ENCODE measurements around the gene TNIP3.

The TNIP3 gene

DNA sequence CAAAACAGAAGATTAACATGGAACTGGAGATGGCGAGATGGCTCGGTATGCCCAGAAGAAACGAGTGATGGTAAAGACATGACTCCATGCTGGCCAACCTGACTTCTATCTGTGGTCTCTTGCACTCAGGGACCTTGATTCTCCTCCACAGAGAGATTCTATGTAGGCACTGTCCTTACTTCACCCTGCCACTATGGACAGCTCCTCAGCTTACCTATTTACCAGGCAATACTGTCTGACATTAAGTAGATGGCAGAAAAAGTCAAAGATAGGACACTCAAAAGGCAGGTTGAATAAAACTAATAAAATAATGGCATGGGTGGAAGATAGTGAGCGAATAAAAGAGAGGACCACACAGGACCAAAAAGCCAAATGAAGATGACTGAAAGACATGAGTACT, 56.6 kb downstream of the TNIP3 start:
- Histone ChIP-seq H3K9me3 (no peaks in the 10 kb centered on the region), H3K4me1 (no peaks in the 10 kb centered on the region), H3K36me3 (no peaks in the 10 kb centered on the region), H3K27me3 (no peaks in the 10 kb centered on the region), H3K4me3 (no peak overlapping the region), H3K27ac (no peak overlapping the region)
- intact Hi-C loops (cut with DNase I; ENCODE audit: low total_unique reads) = no loop called here
- DNase-seq = no peak
- TF ChIP-seq, protein P1, sequence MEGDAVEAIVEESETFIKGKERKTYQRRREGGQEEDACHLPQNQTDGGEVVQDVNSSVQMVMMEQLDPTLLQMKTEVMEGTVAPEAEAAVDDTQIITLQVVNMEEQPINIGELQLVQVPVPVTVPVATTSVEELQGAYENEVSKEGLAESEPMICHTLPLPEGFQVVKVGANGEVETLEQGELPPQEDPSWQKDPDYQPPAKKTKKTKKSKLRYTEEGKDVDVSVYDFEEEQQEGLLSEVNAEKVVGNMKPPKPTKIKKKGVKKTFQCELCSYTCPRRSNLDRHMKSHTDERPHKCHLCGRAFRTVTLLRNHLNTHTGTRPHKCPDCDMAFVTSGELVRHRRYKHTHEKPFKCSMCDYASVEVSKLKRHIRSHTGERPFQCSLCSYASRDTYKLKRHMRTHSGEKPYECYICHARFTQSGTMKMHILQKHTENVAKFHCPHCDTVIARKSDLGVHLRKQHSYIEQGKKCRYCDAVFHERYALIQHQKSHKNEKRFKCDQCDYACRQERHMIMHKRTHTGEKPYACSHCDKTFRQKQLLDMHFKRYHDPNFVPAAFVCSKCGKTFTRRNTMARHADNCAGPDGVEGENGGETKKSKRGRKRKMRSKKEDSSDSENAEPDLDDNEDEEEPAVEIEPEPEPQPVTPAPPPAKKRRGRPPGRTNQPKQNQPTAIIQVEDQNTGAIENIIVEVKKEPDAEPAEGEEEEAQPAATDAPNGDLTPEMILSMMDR (IDR thresholded peaks at IDR 0.05) = no peak

DNA sequence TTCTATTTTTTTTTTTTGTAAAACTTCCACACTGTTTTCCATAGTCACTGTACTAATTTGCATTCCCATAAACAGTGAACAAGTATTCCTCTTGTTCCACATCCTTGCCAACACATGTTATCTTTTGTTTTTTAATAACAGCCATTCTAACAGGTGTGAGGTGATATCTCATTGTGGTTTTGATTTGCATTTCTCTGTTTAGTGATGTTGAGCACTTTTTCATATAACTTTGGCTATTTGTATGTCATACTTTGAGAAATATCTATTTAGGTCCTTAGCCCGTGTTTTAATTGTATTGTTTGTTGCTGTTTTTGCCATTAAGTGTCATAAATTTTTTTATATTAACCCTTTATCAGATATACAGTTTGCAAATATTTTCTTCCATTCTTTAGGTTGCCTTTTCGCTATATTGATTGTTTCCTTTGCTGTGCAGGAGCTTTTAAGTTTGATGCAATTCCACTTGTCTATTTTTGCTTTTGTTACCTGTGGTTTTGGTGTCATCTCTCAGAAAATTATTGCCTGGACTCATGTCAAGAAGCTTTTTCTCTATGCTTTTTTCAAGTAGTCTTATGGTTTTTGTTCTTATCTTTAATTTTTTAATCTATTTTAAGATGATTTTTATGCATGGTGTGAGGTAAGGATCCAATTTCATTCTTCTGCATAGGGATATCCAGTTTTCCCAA, 63.9 kb downstream of the TNIP3 start:
- H3K27me3 ChIP-seq = no peaks in the 10 kb centered on the region
- intact Hi-C loops (cut with DNase I; ENCODE audit: low total_unique reads) = loop anchor here (5.0 kb wide), 1 partner anchor 943 kb away; no protein-coding TSS in a partner anchor
- DNase-seq = no peak
- H3K4me3 ChIP-seq = no peak overlapping the region
- H3K9me3 ChIP-seq = no peaks in the 10 kb centered on the region
- H3K36me3 ChIP-seq = no peaks in the 10 kb centered on the region
- TF ChIP-seq, protein P1 (IDR thresholded peaks at IDR 0.05) = no peak
- H3K27ac ChIP-seq = no peak overlapping the region
- no peaks in the 10 kb centered on the region for H3K4me1 ChIP-seq

DNA sequence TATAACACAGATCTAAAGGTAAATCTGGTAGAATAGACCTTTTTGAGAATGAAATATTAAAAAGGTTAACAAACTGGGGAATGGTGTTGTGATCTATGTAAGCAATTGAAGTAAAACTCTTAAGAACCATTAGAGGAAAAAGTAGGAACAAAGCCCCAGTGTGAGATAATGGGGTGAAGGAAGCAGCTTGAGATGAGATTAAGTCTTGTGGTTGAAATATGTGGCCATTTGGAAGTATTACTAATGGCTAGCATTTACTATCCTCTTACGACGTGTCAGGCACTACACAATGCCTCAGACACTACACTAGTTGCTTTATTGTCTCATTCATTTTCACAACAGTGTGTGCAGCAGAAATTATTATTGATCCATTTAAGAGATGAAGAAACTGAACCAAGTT, 65.9 kb downstream of the TNIP3 start:
- Histone ChIP-seq H3K36me3 (no peaks in the 10 kb centered on the region), H3K27ac (no peak overlapping the region), H3K4me3 (no peak overlapping the region), H3K4me1 (no peaks in the 10 kb centered on the region), H3K9me3 (no peaks in the 10 kb centered on the region), H3K27me3 (no peaks in the 10 kb centered on the region)
- TF ChIP-seq, protein P1 (IDR thresholded peaks at IDR 0.05) = no peak
- intact Hi-C loops (cut with DNase I; ENCODE audit: low total_unique reads) = loop anchor here (10.0 kb wide), 2 partner anchors 373 to 1023 kb away; no protein-coding TSS in a partner anchor
- no peak for DNase-seq

DNA sequence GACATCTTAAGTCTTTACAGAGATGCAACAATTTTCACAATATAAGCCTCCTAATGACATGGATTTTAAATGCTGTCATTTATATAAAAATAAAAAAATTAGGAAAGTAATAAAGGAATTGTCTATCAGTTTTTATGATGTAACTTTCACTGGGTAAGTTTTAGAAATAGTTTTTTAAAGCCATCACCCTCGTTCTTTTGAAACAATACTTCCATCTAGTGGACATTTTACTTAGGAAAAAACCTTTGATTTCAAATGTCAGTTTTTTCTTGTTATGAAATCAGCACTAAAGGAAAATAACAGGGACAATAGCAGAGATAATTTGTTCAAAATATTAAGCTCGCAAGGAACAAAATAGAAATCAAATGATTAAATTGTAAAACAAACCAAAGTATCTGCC, 67.5 kb downstream of the TNIP3 start:
- Histone ChIP-seq H3K27ac (no peak overlapping the region), H3K9me3 (no peaks in the 10 kb centered on the region), H3K4me3 (no peak overlapping the region), H3K27me3 (no peaks in the 10 kb centered on the region), H3K4me1 (no peaks in the 10 kb centered on the region), H3K36me3 (no peaks in the 10 kb centered on the region)
- no peak for DNase-seq
- TF ChIP-seq, protein P1 (IDR thresholded peaks at IDR 0.05) = peak; percentile 55 to 62
- intact Hi-C loops (cut with DNase I; ENCODE audit: low total_unique reads) = loop anchor here (10.0 kb wide), 2 partner anchors 372 to 1022 kb away; no protein-coding TSS in a partner anchor

DNA sequence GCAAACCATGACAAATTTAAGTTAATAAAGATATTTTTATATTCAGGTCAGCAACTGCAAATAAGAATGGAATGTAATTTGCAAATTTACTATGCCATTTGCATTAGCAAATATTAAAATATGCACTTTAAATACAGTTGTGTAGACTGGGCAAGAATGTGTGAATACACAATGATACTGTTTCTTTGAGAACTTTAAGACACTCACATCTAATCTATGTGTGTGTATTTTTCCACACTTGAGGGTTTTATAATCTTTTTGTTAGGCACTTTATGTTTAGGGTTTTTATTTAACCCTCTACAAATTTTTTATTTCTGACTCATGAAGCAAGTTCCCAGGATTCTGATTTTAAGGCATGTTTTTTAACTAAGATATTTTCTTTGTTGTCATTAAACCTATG, 67.9 kb downstream of the TNIP3 start:
- intact Hi-C loops (cut with DNase I; ENCODE audit: low total_unique reads) = loop anchor here (10.0 kb wide), 2 partner anchors 371 to 1021 kb away; no protein-coding TSS in a partner anchor
- Histone ChIP-seq H3K4me3 (no peak overlapping the region), H3K36me3 (no peaks in the 10 kb centered on the region), H3K27ac (no peak overlapping the region), H3K4me1 (no peaks in the 10 kb centered on the region), H3K9me3 (no peaks in the 10 kb centered on the region), H3K27me3 (no peaks in the 10 kb centered on the region)
- DNase-seq = no peak
- TF ChIP-seq, protein P1 (IDR thresholded peaks at IDR 0.05) = no peak
